Gastroesophageal sphincter (tissue), 4 donors: ENCODE data around the gene KIAA0040. TPM values are rescaled to one million over a fixed set of nuclear protein-coding genes. Genes with fewer than 3 reads are reported as not detected.

Experiments
- ATAC-seq: fragments of 150-250 bp; one replicate; pipeline ENCODE4 v1.9.1; 2016; ENCODE audit warnings: mild to moderate bottlenecking, moderate library complexity
- H3K27ac ChIP-seq, 4 donors: fragments of 200-600 bp; sonication (generic) in 3 of 4; 1 replicate in 3 of 4; 2 replicates in 1 of 4; pipeline ENCODE4 v1.5.1; 2016 to 2019
- H3K27me3 ChIP-seq: fragments of 200-600 bp; sonication (generic); one replicate; pipeline ENCODE4 v1.5.1; 2019
- H3K36me3 ChIP-seq, 2 donors: fragments of 200-600 bp; sonication (generic); one replicate each; pipeline ENCODE4 v1.5.1; 2019; ENCODE audit warnings: control low read depth in 1 of 2
- H3K4me1 ChIP-seq, 3 donors: fragments of 200-600 bp; sonication (generic); 1 replicate in 2 of 3; 2 replicates in 1 of 3; pipeline ENCODE4 v1.5.1; 2016 to 2019; ENCODE audit warnings: control low read depth in 2 of 3
- H3K4me3 ChIP-seq, 2 donors: fragments of 200-600 bp; sonication (generic); one replicate each; pipeline ENCODE4 v1.5.1; 2019; ENCODE audit warnings: mild to moderate bottlenecking in 1 of 2, moderate library complexity in 1 of 2
- H3K9me3 ChIP-seq, 3 donors: fragments of 200-600 bp; sonication (generic); one replicate each; pipeline ENCODE4 v1.5.1; 2017 to 2019; ENCODE audit warnings: control low read depth in 2 of 3
- EP300 ChIP-seq: sonication (generic); formaldehyde crosslinking; IDR thresholded peaks from one replicate; pipeline ENCODE4 v1.6.1; 2017; ENCODE audit warnings: antibody characterized with exemption, mild to moderate bottlenecking
- POLR2A ChIP-seq, 2 donors: fragments of 450-650 bp; IDR thresholded peaks; one replicate each; pipeline ENCODE4 v1.6.1; 2017; ENCODE audit warnings: antibody characterized with exemption in 2 of 2, mild to moderate bottlenecking in 2 of 2, moderate library complexity in 1 of 2
- POLR2AphosphoS5 ChIP-seq: sonication (generic); formaldehyde crosslinking; IDR thresholded peaks from one replicate; pipeline ENCODE4 v1.6.1; 2017; ENCODE audit warnings: antibody characterized with exemption
- WGBS, 2 donors: methylation state at CpG; one replicate each; pipeline ENCODE4 v1.1.5; 2018; ENCODE audit warnings: low coverage in 1 of 2; 5-methylcytosine and 5-hydroxymethylcytosine counted together
- total RNA-seq, 4 donors: library from RNA; depleted of rRNA; stranded (reverse); fragments of >200 nt; gene quantifications; one replicate each; pipeline ENCODE4 v1.1.0, GENCODE V29; 2016
- TF ChIP-seq, protein P1 (sequence below), 4 experiments: fragments of 200-600 bp in 2 of 4; fragments of 450-650 bp in 2 of 4; sonication (generic) in 1 of 4; IDR thresholded peaks; one replicate each; pipeline ENCODE4 v1.5.1; 2017 to 2019; ENCODE audit warnings: antibody characterized with exemption in 4 of 4, mild to moderate bottlenecking in 2 of 4, moderate library complexity in 2 of 4

The KIAA0040 gene
- total RNA-seq, 4 donors from 2014 or later: 43.2 to 54.3 (median 46.5) TPM

DNA sequence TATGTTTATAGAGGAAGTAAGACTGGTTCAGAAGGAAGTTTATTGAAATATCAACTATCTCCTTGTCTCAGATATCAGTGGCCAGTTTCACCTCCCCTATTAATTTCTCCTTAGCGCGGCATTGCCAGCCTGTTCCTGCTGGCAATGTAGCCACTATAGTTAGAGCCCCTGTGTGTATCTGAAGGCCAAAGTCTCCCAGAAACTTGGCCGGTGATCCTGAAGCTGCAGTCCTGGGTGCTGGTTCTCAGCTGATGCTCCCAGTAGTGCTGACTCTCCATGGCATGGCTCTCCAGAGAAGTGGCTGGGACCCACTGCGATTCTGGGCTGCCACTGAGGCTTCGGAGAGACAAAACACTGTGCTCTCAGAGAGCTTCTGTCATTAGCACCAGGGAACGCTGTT is 65.0 kb downstream of the KIAA0040 start:
- TF ChIP-seq EP300: no peak
- no peak for TF ChIP-seq POLR2AphosphoS5
- TF ChIP-seq, protein P1, sequence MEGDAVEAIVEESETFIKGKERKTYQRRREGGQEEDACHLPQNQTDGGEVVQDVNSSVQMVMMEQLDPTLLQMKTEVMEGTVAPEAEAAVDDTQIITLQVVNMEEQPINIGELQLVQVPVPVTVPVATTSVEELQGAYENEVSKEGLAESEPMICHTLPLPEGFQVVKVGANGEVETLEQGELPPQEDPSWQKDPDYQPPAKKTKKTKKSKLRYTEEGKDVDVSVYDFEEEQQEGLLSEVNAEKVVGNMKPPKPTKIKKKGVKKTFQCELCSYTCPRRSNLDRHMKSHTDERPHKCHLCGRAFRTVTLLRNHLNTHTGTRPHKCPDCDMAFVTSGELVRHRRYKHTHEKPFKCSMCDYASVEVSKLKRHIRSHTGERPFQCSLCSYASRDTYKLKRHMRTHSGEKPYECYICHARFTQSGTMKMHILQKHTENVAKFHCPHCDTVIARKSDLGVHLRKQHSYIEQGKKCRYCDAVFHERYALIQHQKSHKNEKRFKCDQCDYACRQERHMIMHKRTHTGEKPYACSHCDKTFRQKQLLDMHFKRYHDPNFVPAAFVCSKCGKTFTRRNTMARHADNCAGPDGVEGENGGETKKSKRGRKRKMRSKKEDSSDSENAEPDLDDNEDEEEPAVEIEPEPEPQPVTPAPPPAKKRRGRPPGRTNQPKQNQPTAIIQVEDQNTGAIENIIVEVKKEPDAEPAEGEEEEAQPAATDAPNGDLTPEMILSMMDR (IDR thresholded peaks at IDR 0.05): no peak
- TF ChIP-seq POLR2A (IDR thresholded peaks at IDR 0.05): no peak
- H3K27ac ChIP-seq: peak overlapping the region; percentile 81 to 86 (median 82)

GRCh38 chr1:175126347-175126746 is 66.2 kb downstream of the KIAA0040 start:
- peak overlapping the region; percentile 81 to 86 (median 82) for H3K27ac ChIP-seq
- H3K27me3 ChIP-seq: no peaks in the 10 kb centered on the region
- ATAC-seq: no peak
- no peaks in the 10 kb centered on the region for H3K9me3 ChIP-seq
- WGBS, 2 donors: 35 to 54% methylated on average over 3 to 4 of the region's 4 CpGs
- TF ChIP-seq POLR2A (IDR thresholded peaks at IDR 0.05): no peak
- TF ChIP-seq, protein P1 (IDR thresholded peaks at IDR 0.05): no peak
- TF ChIP-seq EP300: no peak
- TF ChIP-seq POLR2AphosphoS5: no peak
- peaks cover 16 to 66% (median 35%) of the 10 kb centered on the region in 3 donors for H3K4me1 ChIP-seq
- H3K36me3 ChIP-seq: no peaks in the 10 kb centered on the region
- H3K4me3 ChIP-seq: no peak overlapping the region

More for the DNA sequence above, 65.0 kb downstream of the KIAA0040 start:
- peaks cover 23 to 78% (median 40%) of the 10 kb centered on the region in 3 donors for H3K4me1 ChIP-seq
- no peaks in the 10 kb centered on the region for H3K27me3 ChIP-seq
- no peaks in the 10 kb centered on the region for H3K9me3 ChIP-seq
- no peak overlapping the region for H3K4me3 ChIP-seq
- 55% methylated on average over 2 of the region's 6 CpGs; no CpG with 5 or more reads in 1 of the 2 donors for WGBS, 2 donors
- H3K36me3 ChIP-seq: no peaks in the 10 kb centered on the region
- no peak for ATAC-seq

GRCh38 chr1:175124861-175125260 is 67.7 kb downstream of the KIAA0040 start:
- H3K27me3 ChIP-seq: no peaks in the 10 kb centered on the region
- 50 to 64% methylated on average over 1 of the region's 1 CpG for WGBS, 2 donors
- H3K36me3 ChIP-seq: no peaks in the 10 kb centered on the region
- ATAC-seq: peak; percentile 24
- H3K9me3 ChIP-seq: no peaks in the 10 kb centered on the region
- peak overlapping the region in 3 of 4 donors; percentile 27 to 55 (median 44) for H3K27ac ChIP-seq
- TF ChIP-seq, protein P1 (IDR thresholded peaks at IDR 0.05): no peak
- TF ChIP-seq POLR2A (IDR thresholded peaks at IDR 0.05): no peak
- peaks cover 6 to 51% (median 26%) of the 10 kb centered on the region in 3 donors for H3K4me1 ChIP-seq
- no peak overlapping the region for H3K4me3 ChIP-seq

GRCh38 chr1:175120511-175120910 is 72.1 kb downstream of the KIAA0040 start:
- H3K27me3 ChIP-seq: no peaks in the 10 kb centered on the region
- H3K36me3 ChIP-seq: no peaks in the 10 kb centered on the region
- H3K4me3 ChIP-seq: no peak overlapping the region
- 83 to 90% methylated on average over 1 of the region's 1 CpG for WGBS, 2 donors
- ATAC-seq: no peak
- TF ChIP-seq EP300 (no peak), POLR2A (IDR thresholded peaks at IDR 0.05) (no peak), POLR2AphosphoS5 (no peak)
- TF ChIP-seq, protein P1 (IDR thresholded peaks at IDR 0.05): no peak
- H3K4me1 ChIP-seq: peaks cover 0 to 11% (median 3%) of the 10 kb centered on the region in 3 donors
- H3K27ac ChIP-seq: no peak overlapping the region
- no peaks in the 10 kb centered on the region for H3K9me3 ChIP-seq
